Smooth muscle cell of the pulmonary artery (primary cell): ENCODE measurements around the gene CORT. TPM values are rescaled to one million over a fixed set of nuclear protein-coding genes. Genes with fewer than 3 reads are reported as not detected.

Experiments used
- total RNA-seq: library from RNA; depleted of rRNA; stranded (reverse); fragments of >200 nt; gene quantifications from 2 replicates; pipeline ENCODE4 v1.2.3, GENCODE V29; 2014

The CORT gene, protein sequence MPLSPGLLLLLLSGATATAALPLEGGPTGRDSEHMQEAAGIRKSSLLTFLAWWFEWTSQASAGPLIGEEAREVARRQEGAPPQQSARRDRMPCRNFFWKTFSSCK
- total RNA-seq: 0.33 and 0.43 TPM in 2 replicates

DNA sequence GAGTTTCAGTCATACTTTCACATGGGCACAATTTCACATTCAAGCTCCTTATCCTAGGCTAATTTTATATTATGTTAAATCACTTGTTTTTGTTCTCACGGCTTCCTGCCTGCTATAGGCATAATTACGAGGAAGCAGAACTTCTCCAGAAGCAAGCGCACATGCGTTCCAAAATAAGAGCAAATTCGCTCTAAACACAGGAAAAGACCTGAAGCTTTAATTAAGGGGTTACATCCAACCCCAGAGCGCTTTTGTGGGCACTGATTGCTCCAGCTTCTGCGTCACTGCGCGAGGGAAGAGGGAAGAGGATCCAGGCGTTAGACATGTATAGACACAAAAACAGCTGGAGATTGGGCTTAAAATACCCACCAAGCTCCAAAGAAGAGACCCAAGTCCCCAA is at the start of gene CORT:
Gene CORT (plus strand): TSS at position 281 of the 400 bp plus-strand sequence. CDS start 193 bp downstream, outside the sequence.

DNA sequence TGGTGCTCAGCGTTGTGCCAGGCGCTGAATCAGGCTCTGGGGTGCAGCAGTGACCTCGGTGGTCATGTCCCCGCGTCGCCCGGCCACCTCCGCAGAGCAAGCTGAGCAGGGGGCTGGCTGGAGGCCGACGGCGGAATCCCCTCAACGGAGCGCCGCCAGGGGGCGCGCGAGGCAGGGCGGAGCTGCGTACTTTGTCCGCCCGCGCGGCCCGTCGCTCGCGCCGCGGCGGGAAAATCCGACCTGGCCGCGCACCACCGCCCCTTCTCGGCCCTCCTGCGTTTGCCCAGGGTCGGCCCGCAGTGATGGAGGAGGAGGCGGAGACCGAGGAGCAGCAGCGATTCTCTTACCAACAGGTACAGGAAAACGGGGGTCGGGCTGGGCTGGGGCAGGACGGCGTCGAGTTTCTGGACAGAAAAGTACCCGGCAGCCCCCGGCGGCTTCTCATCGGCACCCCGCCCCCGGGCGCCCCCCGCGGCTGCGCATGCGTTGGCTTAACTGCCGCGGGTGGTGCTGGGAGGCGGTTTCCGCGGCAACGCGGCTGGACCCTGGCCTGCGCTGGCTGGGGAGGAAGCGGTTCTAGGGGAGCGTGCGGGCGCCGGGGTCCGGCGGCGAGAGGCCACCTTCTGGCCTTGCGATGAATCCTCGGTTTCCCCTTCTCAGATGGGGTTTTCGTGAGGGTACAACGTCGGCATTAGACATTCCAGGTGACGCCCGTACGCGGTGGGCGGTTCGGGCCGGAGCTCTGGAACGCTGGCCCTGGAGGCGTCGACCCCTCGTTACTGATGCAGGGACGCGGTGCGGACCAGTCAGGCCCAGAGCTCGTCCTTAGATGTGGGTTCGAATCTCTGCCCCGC is 19.4 kb upstream of the CORT start, which contains the start of gene CENPS:
Gene CENPS (plus strand): TSS at position 218 of the 854 bp plus-strand sequence. CDS start 85 bp downstream, at position 303.

DNA sequence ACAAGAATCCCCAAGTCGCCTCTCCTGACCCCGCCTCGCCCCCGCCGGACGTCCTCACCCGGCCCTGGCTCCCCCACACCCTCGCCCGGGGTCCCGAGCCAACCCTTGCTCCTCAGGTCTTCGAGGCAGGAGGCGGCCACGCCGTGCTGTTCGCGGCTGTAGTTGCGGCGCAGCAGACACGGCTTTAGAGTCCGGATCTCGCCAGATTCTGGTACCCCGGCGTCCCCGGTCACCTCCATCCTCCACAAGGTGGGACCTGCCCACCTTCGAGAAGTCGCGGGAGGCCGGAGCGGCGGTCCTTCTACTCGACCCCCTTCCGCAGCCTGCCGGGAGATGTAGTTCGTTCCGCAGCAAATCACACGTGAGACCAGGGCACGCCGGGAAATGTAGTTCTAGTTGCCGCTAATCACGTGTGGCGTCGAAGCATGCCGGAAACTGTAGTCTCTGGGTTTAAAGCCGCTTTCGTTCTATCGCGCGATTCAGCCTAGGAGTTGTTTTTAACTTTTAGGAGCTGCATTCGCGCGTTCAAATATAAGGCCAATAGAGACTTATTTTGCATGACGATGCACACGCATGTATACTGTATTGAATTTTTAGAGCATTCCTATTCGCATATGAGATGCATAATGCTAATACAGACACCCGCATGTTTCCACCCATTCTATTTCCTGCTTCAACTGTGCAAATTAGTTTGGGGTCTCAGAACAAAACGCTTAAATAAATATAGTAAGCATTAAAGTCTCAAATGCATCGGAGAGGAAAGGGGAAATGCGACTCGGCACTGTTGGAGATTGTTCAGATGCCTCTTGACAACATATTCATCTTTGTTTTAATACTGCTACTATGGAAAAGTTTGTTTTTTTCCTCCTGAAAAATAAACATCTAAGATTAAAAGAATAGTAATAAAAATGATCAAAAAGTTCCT is 22.7 kb downstream of the CORT start, which contains the start of gene DFFA:
Gene DFFA (minus strand): TSS at position 310 of the 925 bp plus-strand sequence. CDS start 71 bp downstream, at position 239.

DNA sequence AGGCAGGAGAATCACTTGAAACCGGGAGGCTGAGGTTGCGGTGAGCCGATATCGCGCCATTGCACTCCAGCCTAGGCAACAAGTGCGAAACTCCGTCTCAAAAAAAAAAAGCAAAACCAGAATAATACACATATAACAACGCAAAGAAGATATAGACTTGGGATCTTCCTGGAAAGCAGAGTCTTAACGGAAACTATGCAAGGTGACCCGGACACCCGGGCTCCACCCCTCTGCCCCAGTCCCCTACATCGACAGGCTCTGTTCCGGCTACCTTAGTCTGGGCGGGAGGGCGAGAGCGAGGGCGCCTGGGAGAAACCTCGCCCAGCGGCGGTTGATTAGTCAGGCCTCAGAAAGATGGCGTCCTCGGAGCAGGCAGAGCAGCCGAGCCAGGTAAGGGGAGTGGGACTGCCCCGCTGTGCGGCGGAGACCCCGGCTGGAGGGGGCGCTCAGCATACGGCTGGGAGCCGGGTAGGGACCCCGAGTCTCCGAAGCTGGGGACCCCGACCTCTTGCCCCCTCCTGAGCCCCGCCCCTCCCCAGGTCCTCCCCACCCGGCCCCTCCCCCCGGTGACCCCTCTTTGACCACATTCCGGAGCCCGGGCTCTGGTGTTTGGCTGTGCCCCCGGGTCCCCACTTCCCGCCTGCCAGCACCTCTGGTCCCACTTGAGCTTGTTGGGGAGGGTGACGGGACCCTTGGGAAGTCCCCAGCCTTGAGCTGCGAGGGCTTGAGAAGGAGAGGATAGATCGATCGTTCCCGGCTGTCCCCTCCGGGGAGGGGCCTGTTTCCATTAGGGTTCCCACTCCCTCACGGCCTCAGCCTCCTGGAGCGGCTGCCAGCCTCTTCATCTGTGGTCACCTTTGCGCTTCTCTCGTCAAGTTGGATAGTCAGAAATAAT is 25.0 kb downstream of the CORT start, which contains the start of gene PEX14:
Gene PEX14 (plus strand): TSS at position 338 of the 895 bp plus-strand sequence. CDS start 17 bp downstream, at position 355.

Other genes with a start within 250 kb of the CORT start
- 40.4 and 41.3 TPM in 2 replicates for gene KIF1B, start 239.5 kb upstream of the CORT start, total RNA-seq
- gene PGD, start 51.0 kb upstream of the CORT start, total RNA-seq: 78.5 and 156 TPM in 2 replicates
- 11.1 and 11.3 TPM in 2 replicates for gene CENPS, start 19.6 kb upstream of the CORT start, total RNA-seq
- 40.2 and 49.1 TPM in 2 replicates for gene DFFA, start 22.5 kb downstream of the CORT start, total RNA-seq
- 13.4 and 14.3 TPM in 2 replicates for gene PEX14, start 24.9 kb downstream of the CORT start, total RNA-seq